VCaP (cell line): Measurements from ENCODE around the gene LRRC2.
A peak's percentile ranks its signal among the peaks of the same experiment; 100 is the strongest.

Experiments
- H3K27ac ChIP-seq: fragments of 450-650 bp; 2 replicates; pipeline ENCODE4 v1.5.1; 2017
- CTCF ChIP-seq: fragments of 450-650 bp; conservative IDR thresholded peaks from 2 replicates; pipeline ENCODE4 v1.5.1; 2017; ENCODE audit warnings: mild to moderate bottlenecking, moderate library complexity

Gene LRRC2

DNA sequence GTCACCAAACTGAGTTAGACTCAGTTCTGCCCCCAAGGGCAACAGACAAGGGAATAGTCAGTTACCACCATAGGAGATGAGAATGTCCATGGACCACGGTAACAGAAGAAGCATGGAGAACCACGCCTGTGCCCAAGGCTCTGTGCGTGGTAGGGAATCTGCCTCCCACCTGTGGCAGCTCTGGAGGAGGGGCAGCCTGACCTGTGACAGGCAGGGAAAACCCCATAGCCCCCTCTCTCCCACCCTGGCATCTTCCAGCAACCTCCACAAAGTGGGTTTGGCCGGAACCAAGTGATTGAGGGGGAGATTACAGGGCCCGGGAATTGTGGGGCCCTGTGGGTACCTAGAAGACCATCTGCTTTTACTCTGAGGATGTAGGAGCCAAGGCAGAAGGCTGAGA lies 87.1 kb downstream of the LRRC2 start:
- TF ChIP-seq CTCF, result no peak
- no peak overlapping the region for H3K27ac ChIP-seq

DNA sequence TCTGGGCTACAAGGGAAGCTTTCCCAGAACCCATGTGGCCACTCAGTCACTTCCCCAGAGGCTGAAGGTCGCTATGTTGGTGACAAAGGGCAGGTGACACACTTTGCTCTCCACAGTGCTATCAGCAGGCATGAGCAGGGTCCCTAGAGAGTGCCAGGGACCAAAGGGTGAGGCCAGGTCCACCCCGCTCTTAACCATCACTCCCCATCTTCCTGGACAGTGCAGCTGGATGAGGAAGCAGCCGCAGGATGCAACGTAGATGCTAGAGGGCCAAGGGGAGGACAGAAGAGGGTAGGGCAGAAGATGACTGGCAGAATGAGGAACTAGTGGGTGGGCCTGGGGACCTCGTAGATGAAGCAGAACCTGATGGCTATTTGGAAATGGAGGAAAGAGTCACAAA lies 87.8 kb downstream of the LRRC2 start:
- no peak for TF ChIP-seq CTCF

DNA sequence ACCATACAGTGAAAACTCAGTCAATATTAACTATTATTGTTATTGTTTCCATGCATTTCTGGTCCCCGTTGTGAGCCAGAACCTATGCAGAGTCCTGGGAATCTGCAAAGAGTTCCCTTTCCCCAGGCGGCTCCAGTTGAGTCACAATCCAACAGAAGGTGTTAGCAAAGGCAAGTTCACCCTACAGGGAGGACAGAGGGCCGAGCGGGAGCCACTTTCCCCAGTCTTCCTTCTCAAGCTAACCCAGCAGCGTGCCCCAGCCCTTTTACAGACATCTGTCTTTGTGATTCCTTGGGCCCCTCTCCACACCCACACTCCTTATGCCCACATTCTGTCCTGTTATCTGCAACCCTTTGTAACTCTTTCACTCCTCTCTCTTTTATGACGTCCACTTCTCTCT lies 88.3 kb downstream of the LRRC2 start:
- no peak for TF ChIP-seq CTCF
- H3K27ac ChIP-seq, result peak overlapping the region; percentile 64; the same call in 1 of the 2 replicates

More for the DNA sequence above, 87.8 kb downstream of the LRRC2 start:
- peak overlapping the region; percentile 64; the same call in 1 of the 2 replicates for H3K27ac ChIP-seq

GRCh38 chr3:46477145-46477544 lies 89.0 kb downstream of the LRRC2 start:
- peak overlapping the region; percentile 64 for H3K27ac ChIP-seq

GRCh38 chr3:46472736-46473135 lies 93.4 kb downstream of the LRRC2 start:
- H3K27ac ChIP-seq, result no peak overlapping the region
- TF ChIP-seq CTCF, result no peak

More at GRCh38 chr3:46477145-46477544, 89.0 kb downstream of the LRRC2 start:
- TF ChIP-seq CTCF, result no peak

GRCh38 chr3:46471371-46471914 lies 94.7 kb downstream of the LRRC2 start:
- H3K27ac ChIP-seq, result no peak overlapping the region
- TF ChIP-seq CTCF, result no peak

GRCh38 chr3:46470831-46471230 lies 95.3 kb downstream of the LRRC2 start:
- no peak overlapping the region for H3K27ac ChIP-seq
- TF ChIP-seq CTCF, result no peak
